H1 (cell line): ENCODE results near the gene MESD. TPM values are rescaled to one million over a fixed set of nuclear protein-coding genes. Genes with fewer than 3 reads are reported as not detected.

Experiments
- KDM5A ChIP-seq: fragments of 200-600 bp; IDR thresholded peaks from 2 replicates; pipeline ENCODE4 v1.7.1; 2012; ENCODE audit warnings: mild to moderate bottlenecking, low read length, inconsistent platforms, mixed read lengths
- NRF1 ChIP-seq: IDR thresholded peaks from 2 replicates; pipeline ENCODE4 v1.6.1; 2011; ENCODE audit warnings: mild to moderate bottlenecking, low read depth, low read length, improper control_type of control experiment
- RFX5 ChIP-seq: IDR thresholded peaks from 2 replicates; pipeline ENCODE4 v1.6.1; 2011; ENCODE audit warnings: low read depth, low read length, improper control_type of control experiment, borderline replicate concordance
- SP4 ChIP-seq: IDR thresholded peaks from 2 replicates; pipeline ENCODE4 v1.6.1; 2012; ENCODE audit warnings: low read length, inconsistent platforms
- polyA plus RNA-seq, 7 experiments: library from polyadenylated mRNA; depleted of rRNA in 3 of 7; stranded (reverse) in 5 of 7; unstranded in 2 of 7; fragments of >200 nt in 5 of 7; fragments of 200-250 nt in 2 of 7; gene quantifications; 1 replicate in 5 of 7; 2 replicates in 1 of 7; 4 replicates in 1 of 7; pipeline versions ENCODE4 v1.2.1 to v1.2.3, GENCODE V29; 2011 to 2013; ENCODE audit warnings: missing spikeins in 2 of 7, mixed read lengths in 2 of 7
- total RNA-seq: library from RNA; stranded (reverse); fragmentation: NEBNext Ultra II Directional; extraction: Animal tissue kit (Norgen Biotek cat#: 25700); gene quantifications from 2 replicates; pipeline ENCODE4 v1.2.1, GENCODE V29; 2021
- TF ChIP-seq, protein P1 (sequence below): fragments of 300-600 bp; sonication (generic); IDR thresholded peaks from 2 replicates; pipeline ENCODE4 v1.7.1; 2012; ENCODE audit warnings: low read length, moderate library complexity, mild to moderate bottlenecking, inconsistent platforms; ENCODE audit not compliant: insufficient replicate concordance
- TF ChIP-seq, protein P2 (sequence below): IDR thresholded peaks from 2 replicates; pipeline ENCODE4 v1.6.1; 2011; ENCODE audit warnings: low read length, improper control_type of control experiment
- TF ChIP-seq, protein P3 (sequence below): IDR thresholded peaks from 2 replicates; pipeline ENCODE4 v1.6.1; 2011; ENCODE audit warnings: low read depth, mild to moderate bottlenecking, low read length; ENCODE audit not compliant: insufficient read depth

MESD gene
- total and polyA plus RNA-seq, 2 of the 8 experiments (the other 6 are each of a cell fraction or from before 2014, with no cell fraction given), result 11.0 to 28.3 TPM

DNA sequence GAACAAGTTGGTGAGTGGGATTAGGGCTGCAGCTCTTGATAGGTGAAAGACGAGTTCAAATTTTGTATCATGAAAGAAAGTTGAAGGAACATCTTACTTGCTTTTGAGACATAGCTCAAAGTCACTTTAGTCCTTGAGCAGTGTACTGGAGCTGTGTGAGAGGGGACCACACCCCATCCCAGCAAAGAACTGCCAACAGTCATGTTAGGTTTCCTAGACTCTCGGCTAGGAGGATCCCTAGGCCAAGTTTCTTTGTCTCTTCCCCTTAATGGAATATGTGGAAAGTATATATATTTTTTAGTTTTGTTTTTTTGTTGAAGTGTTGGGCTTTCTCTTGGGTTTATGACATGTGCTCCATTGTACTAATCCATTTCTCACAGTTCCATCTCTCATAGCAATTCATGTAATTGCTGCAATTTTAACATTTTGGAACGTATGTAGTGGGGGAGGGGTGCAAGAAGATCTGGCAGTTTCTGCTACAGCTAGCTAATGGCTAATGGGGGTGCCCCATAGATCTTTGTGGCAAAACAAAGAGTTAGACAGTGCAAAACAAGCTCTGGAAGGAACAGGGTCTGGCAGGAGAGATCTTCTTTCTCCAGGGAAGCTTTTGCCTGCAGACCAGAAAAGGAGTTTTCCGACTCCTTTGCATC, 36.2 kb upstream of the MESD start (continued):
- TF ChIP-seq, protein P1, sequence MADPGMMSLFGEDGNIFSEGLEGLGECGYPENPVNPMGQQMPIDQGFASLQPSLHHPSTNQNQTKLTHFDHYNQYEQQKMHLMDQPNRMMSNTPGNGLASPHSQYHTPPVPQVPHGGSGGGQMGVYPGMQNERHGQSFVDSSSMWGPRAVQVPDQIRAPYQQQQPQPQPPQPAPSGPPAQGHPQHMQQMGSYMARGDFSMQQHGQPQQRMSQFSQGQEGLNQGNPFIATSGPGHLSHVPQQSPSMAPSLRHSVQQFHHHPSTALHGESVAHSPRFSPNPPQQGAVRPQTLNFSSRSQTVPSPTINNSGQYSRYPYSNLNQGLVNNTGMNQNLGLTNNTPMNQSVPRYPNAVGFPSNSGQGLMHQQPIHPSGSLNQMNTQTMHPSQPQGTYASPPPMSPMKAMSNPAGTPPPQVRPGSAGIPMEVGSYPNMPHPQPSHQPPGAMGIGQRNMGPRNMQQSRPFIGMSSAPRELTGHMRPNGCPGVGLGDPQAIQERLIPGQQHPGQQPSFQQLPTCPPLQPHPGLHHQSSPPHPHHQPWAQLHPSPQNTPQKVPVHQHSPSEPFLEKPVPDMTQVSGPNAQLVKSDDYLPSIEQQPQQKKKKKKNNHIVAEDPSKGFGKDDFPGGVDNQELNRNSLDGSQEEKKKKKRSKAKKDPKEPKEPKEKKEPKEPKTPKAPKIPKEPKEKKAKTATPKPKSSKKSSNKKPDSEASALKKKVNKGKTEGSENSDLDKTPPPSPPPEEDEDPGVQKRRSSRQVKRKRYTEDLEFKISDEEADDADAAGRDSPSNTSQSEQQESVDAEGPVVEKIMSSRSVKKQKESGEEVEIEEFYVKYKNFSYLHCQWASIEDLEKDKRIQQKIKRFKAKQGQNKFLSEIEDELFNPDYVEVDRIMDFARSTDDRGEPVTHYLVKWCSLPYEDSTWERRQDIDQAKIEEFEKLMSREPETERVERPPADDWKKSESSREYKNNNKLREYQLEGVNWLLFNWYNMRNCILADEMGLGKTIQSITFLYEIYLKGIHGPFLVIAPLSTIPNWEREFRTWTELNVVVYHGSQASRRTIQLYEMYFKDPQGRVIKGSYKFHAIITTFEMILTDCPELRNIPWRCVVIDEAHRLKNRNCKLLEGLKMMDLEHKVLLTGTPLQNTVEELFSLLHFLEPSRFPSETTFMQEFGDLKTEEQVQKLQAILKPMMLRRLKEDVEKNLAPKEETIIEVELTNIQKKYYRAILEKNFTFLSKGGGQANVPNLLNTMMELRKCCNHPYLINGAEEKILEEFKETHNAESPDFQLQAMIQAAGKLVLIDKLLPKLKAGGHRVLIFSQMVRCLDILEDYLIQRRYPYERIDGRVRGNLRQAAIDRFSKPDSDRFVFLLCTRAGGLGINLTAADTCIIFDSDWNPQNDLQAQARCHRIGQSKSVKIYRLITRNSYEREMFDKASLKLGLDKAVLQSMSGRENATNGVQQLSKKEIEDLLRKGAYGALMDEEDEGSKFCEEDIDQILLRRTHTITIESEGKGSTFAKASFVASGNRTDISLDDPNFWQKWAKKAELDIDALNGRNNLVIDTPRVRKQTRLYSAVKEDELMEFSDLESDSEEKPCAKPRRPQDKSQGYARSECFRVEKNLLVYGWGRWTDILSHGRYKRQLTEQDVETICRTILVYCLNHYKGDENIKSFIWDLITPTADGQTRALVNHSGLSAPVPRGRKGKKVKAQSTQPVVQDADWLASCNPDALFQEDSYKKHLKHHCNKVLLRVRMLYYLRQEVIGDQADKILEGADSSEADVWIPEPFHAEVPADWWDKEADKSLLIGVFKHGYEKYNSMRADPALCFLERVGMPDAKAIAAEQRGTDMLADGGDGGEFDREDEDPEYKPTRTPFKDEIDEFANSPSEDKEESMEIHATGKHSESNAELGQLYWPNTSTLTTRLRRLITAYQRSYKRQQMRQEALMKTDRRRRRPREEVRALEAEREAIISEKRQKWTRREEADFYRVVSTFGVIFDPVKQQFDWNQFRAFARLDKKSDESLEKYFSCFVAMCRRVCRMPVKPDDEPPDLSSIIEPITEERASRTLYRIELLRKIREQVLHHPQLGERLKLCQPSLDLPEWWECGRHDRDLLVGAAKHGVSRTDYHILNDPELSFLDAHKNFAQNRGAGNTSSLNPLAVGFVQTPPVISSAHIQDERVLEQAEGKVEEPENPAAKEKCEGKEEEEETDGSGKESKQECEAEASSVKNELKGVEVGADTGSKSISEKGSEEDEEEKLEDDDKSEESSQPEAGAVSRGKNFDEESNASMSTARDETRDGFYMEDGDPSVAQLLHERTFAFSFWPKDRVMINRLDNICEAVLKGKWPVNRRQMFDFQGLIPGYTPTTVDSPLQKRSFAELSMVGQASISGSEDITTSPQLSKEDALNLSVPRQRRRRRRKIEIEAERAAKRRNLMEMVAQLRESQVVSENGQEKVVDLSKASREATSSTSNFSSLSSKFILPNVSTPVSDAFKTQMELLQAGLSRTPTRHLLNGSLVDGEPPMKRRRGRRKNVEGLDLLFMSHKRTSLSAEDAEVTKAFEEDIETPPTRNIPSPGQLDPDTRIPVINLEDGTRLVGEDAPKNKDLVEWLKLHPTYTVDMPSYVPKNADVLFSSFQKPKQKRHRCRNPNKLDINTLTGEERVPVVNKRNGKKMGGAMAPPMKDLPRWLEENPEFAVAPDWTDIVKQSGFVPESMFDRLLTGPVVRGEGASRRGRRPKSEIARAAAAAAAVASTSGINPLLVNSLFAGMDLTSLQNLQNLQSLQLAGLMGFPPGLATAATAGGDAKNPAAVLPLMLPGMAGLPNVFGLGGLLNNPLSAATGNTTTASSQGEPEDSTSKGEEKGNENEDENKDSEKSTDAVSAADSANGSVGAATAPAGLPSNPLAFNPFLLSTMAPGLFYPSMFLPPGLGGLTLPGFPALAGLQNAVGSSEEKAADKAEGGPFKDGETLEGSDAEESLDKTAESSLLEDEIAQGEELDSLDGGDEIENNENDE, result no peak
- TF ChIP-seq RFX5 (no peak), NRF1 (no peak), KDM5A (no peak), SP4 (no peak)
- TF ChIP-seq, protein P2, sequence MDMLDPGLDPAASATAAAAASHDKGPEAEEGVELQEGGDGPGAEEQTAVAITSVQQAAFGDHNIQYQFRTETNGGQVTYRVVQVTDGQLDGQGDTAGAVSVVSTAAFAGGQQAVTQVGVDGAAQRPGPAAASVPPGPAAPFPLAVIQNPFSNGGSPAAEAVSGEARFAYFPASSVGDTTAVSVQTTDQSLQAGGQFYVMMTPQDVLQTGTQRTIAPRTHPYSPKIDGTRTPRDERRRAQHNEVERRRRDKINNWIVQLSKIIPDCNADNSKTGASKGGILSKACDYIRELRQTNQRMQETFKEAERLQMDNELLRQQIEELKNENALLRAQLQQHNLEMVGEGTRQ, result no peak
- TF ChIP-seq, protein P3, sequence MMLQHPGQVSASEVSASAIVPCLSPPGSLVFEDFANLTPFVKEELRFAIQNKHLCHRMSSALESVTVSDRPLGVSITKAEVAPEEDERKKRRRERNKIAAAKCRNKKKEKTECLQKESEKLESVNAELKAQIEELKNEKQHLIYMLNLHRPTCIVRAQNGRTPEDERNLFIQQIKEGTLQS, result no peak
